Stimulated activated CD4-positive, alpha-beta T cell treated with anti-CD3 and anti-CD28 coated beads, Interleukin-1b, Interleukin-23, amount 100 ng/mL, for 48 hours (primary cell): ENCODE results near the gene FAM9B.
"Not testable (repeated sequence)": the region's sequence is repeated elsewhere in the genome, so short reads cannot be mapped to it uniquely, and the experiment has no call there.

Experiments used
- DNase-seq: peaks from one replicate; pipeline ENCODE4 v3.0.0-alpha.2; 2020

Gene FAM9B

DNA sequence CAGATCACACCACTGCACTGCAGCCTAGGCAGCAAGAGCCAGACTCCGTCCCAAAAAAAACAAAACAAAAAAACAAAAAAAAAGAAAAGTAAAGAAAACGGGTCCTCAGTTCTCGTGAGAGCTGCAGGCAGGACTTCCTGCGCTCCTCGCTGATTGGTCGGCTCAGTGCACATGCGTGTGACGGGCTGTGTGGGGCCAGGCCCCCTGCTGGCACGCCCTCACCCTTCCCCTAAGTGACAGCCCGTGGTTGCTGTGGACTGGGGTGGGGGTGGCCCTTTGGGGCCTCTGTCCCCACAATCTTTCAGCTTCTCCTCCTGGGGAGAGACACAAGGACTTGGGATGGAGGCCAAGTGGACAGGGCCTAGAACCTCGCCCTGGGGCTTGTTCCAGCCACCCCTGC, at the start of gene FAM9B:
TSS of gene FAM9B (minus strand) at position 139 of the 400 bp plus-strand sequence. CDS start 1,141 bp downstream, outside the sequence.
- no peak for DNase-seq

DNA sequence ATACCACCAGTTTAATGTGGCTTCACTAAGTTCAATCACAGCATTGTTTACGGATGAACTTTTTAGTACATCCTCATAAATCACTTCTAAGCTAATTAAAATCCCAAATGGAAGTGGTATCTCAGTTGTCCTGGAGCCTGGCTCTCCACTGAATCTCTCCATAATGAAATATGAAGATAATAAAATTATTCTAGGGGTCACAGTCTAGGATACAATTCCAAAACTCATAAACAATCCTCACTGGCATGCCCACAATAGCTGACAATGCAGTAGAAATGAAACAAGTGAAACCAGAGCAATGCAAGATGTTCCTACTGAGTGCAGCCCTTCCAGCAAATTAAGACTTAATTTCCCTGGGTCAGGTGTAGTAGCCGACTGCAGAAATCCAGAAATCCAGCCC, 47.3 kb upstream of the FAM9B start:
- no peak for DNase-seq

DNA sequence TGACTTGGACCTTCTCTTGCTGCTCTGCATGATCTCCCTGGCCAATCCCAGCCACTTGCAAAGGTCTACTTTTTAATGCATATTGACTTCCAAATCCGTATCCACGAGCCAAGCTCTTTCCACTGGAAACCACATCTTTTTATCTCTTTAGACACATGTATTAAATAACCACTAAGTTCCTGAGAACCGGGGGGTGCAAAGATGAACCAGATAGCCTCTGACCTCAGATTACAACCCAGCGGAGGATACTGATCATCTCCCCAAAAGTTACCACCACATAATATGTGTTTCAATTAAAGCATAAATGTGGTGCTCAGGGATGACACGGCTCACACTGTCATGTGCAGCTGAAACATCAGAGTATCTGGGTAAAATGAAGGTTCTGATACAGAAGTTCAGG, 40.4 kb upstream of the FAM9B start:
- no peak for DNase-seq

DNA sequence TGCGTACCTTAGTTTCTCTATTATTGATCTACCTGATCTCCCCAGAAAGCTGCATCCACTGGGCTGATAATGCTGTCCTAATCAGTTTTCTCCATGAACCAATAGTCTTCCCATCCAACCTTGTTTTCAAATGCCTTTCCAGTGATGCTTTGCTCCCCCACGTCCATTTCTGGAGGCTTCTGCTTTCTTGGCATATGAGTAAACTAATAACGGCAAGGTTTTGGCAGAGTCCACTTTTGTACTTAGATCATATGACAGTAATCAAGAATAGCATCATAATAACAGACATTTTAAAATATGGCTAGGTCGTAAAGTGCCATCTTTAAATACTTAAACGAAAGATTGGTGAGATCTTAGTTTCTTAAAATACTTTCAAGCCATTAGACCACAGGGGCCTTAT, 38.4 kb upstream of the FAM9B start:
- DNase-seq: no peak

GRCh38 chrX:9071031-9071650, 37.2 kb upstream of the FAM9B start:
- DNase-seq: no peak

GRCh38 chrX:9069573-9069972, 35.6 kb upstream of the FAM9B start:
- no peak for DNase-seq

- no peak for DNase-seq
Measured at GRCh38 chrX:9064694-9065093, 30.8 kb upstream of the FAM9B start.

GRCh38 chrX:9062641-9063040, 28.7 kb upstream of the FAM9B start:
- no peak for DNase-seq

GRCh38 chrX:9055354-9055753, 21.4 kb upstream of the FAM9B start:
- no peak for DNase-seq

GRCh38 chrX:9052081-9052480, 18.2 kb upstream of the FAM9B start:
- no peak for DNase-seq

- DNase-seq: no peak
Measured at GRCh38 chrX:9050331-9050730, 16.4 kb upstream of the FAM9B start.

DNA sequence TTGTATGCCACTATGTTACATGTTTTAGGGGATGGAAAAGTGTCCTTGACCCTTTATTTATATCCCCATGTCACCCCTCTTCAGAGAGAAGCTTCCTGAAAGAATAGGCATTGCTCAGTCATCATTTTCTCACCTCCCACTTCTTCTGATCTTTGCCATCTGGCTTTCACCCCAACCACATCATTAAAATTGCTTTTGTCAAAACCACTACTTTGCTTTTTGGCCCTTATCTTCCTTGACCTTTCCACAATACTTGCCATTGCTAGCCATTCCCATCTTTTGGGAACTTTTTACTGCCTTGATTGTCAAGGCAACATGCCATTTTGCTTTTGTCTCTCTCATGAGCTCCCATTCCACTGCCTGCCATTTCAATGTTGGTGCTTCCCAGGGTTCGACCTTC, 14.9 kb upstream of the FAM9B start:
- DNase-seq: no peak

- no peak for DNase-seq
Measured at GRCh38 chrX:9038244-9038643, 4.3 kb upstream of the FAM9B start.

GRCh38 chrX:9037296-9037695, 3.4 kb upstream of the FAM9B start:
- DNase-seq: no peak

GRCh38 chrX:9033586-9033985, 341 bp downstream of the FAM9B start:
- no peak for DNase-seq

- DNase-seq: no peak
Measured at GRCh38 chrX:9033179-9033578, 748 bp downstream of the FAM9B start.

DNA sequence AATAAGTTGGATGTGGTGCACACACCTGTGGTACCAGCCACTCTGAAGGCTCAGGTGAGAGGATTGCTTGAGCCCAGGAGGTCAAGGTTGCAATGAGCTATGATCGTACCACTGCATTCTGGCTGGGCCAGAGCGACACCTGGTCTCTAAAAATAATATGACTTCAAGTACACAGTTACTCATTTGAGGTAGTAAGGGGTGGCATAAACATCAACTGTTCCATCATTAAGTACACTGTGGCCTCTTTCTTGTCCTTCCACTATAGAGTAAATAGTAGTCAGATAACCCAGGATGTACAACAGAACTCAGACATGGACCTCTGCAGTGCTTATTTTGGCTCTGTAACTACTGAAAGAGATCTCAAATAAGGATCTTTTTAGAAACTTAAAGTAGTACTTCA, 10.6 kb downstream of the FAM9B start:
- DNase-seq: no peak

GRCh38 chrX:9019151-9019550, 14.8 kb downstream of the FAM9B start:
- DNase-seq: no peak

DNA sequence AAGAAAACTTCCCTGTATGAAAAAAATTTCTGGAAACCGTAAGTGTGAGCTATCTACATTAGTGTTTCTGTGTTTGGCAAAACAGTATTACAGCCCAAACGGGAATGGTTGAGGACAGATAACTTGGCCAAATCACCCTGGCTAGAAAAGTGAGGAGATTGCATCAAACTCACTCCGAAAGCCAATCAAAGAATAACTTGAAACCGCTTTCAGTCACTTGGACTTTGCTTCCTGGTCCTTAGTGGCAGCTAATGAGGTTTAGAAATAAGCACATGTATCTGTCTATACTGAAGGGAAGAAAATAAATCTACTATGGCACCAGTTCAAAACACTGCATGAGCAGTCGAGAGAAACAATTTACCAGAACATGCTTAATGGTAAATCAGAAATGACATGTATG, 15.6 kb downstream of the FAM9B start:
- not testable (repeated sequence) for DNase-seq

- no peak for DNase-seq
Measured at GRCh38 chrX:9003041-9003440, 30.9 kb downstream of the FAM9B start.

GRCh38 chrX:8988446-8988845, 45.5 kb downstream of the FAM9B start:
- DNase-seq: peak; percentile 17

GRCh38 chrX:8987672-8988250, 46.2 kb downstream of the FAM9B start:
- peak; percentile 3 for DNase-seq

DNA sequence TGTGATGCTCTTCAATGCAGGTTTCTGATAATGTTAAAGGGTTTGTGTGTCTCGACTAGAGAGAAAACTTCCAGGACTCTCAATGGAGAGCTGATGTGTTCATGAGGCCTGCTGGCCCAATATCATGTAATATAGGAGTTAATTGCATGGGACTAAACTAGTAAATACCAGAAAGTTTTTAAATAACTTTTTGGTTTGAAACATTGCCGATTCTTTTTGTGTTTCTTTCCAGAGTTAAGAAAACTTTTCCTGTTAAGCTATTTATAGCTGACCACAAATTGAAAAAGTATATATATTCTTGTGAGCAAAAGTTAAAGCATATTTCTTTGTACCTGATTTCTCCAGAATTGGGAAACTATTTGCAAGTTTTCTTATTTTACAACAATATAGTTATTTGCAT, 49.7 kb downstream of the FAM9B start:
- DNase-seq: no peak

DNA sequence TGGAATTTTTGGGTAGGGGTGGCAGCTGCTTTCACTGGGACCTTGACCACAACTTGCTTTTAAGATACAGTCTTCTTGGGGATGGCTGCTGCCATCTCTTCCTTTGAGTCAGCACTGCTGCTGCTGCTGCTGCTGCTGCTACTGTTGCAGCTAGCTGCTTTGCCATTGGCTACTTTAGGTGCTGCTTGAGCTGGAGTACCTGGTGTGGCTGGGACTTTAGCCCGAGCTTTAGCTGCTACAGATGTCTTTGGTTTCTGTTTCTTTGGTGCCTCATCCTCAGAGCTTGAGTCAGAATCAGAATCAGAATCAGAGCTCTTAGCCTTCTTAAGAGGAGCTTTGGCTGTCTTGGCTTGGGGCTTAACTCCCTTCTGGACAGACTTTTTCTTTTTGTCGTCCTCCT, 52.2 kb downstream of the FAM9B start:
- DNase-seq: peak; percentile 34

GRCh38 chrX:8980756-8981155, 53.2 kb downstream of the FAM9B start:
- no peak for DNase-seq
